SH-SY5Y (cell line): ENCODE measurements around the gene ACTR1A.

ENCODE experiments used
- GATA2 ChIP-seq: IDR thresholded peaks from 2 replicates; pipeline ENCODE4 v1.6.1; 2011; ENCODE audit warnings: mild to moderate bottlenecking, low read depth, low read length
- GATA3 ChIP-seq: IDR thresholded peaks from 2 replicates; pipeline ENCODE4 v1.6.1; 2011; ENCODE audit warnings: low read depth, mild to moderate bottlenecking, low read length, moderate library complexity

- no peak for TF ChIP-seq GATA2
- no peak for TF ChIP-seq GATA3
Measured at GRCh38 chr10:102546606-102547320, 44.3 kb upstream of the ACTR1A start.
